HG03097 (cell line): ENCODE results near the gene GAL3ST2.
A peak's percentile ranks its signal among the peaks of the same experiment; 100 is the strongest.
"Not testable (repeated sequence)": the region's sequence is repeated elsewhere in the genome, so short reads cannot be mapped to it uniquely, and the experiment has no call there.

Experiments used
- ATAC-seq: cut with Tn5 transposase; IDR thresholded peaks from one replicate; pipeline ENCODE4 v1.9.1; 2021; ENCODE audit not compliant: unreplicated experiment, low FRiP score

The GAL3ST2 gene

GRCh38 chr2:241776336-241777169, at the start of gene GAL3ST2:
TSS of gene GAL3ST2 (plus strand) at chr2:241776822. CDS start at chr2:241776956, 134 bp downstream.
- no peak for ATAC-seq

DNA sequence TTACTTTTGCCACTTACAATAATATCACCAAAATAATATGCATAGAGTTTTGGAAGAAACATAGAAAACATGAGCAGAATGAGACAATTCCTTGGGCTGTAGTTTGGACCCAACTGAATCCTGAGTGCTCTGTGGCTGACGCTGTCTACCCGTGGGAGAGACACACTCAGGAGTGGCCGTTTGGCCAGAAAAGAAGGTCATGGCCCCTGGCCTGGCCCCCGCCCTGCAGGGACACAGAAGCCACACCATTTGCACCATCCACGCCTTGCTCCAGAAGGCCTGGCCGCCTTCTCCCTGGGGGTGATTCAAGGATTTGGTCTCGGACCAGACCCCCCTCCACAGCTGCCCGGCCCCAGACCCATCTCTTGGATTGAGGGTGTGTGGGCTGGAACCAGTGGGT, 48.6 kb upstream of the GAL3ST2 start:
- ATAC-seq: no peak

DNA sequence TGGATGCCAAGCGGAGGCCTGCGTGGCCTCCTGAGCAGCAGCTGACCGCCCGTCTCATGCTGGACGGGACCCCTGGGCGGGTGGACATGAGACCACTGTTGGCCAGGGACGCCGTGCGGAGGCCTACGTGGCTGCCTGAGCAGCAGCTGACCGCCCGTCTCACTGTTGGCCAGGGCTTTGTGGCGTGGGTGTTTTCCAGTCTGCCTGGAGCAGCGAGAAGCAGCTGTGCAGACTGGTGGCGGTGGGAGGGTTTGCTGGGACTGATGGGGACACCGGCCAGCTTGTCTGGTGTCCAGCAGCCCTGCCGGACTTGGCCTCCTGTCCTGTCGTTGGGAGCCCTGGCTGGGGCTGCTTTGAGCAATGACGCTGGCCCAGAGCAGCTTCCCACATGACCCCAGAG, 48.0 kb upstream of the GAL3ST2 start:
- no peak for ATAC-seq

DNA sequence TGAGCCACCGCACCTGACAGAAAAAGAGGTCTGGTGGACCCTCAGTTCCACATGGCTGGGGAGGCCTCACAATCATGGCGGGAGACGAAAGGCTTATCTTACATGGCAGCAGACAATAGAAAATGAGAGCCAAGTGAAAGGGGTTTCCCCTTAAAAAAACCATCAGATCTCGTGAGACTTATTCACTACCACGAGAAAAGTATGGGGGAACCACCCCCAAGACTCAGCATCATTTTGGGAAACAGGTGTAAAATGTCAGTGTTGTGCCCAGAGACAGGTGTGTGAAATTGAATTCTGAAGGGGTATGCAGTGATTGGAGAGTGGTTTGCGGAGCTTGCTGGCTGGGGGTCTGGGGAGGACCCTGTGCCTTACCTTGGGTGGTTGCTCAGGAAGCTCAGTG, 46.8 kb upstream of the GAL3ST2 start:
- ATAC-seq: no peak

DNA sequence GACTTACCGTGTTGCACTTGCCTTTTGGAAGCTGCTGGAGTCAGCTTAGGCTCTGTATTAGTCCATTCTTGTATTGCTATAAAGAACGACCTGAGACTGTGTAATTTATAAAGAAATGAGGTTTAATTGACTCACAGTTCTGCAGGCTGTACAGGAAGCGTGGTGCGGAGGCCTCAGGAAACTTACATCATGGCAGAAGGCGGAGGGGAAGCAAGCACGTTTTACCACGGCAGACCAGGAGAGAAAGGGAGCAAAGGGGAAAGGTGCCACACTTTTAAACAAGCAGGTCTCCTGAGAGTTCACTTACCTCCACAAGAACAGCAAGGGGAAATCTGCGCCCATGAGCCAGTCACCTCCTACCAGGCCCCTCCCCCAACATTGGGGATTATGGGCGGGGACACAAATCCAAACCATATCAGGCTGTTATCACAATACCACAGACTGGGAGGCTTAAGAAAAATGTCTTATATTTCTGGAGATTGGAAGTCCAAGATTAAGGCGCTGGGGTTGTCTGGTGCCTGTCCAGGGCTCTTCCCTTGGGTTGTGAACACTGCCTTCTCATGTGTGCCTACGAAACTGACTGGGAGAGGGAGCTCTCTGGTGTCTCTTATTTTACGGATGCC, 45.8 kb upstream of the GAL3ST2 start:
- no peak for ATAC-seq

DNA sequence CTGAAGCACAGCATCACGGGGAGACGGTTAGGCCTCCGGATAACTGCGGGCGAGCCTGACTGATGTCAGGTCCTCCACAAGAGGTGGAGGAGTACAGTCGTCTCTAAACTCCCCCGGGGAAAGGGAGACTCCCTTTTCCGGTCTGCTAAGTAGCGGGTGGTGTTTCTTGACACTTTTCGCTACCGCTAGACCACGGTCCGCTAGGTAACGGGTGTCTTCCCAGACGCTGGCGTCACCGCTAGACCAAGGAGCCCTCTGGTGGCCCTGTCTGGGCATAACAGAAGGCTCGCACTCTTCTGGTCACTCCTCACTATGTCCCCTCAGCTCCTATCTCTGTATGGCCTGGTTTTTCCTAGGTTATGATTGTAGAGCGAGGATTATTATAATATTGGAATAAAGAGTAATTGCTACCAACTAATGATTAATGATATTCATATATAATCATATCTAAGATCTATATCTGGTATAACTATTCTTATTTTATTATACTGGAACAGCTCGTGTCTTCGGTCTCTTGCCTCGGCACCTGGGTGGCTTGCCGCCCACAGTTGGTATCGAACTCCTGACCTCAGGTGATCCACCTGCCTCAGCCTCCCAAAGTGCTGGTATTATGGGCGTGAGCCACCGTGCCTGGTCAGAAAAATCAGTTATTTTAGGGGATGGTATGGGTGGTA, 44.0 kb upstream of the GAL3ST2 start:
- not testable (repeated sequence) for ATAC-seq

- ATAC-seq: no peak
These were observed 43.0 kb upstream of the GAL3ST2 start for GRCh38 chr2:241733391-241734207.

DNA sequence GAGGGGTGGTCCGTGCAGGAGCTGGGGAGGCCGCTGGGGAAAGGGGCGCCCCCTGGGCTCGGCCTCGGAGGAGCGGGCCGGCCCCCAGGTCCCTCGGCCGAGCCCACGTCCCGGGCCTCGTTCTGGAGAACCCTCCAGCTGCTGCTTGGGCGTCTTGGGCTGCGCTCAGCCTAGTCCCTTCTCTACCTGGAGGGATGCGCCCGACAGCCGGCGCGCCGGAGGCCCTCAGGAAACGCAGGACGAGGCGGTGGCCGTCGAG, 42.5 kb upstream of the GAL3ST2 start:
- ATAC-seq: no peak

DNA sequence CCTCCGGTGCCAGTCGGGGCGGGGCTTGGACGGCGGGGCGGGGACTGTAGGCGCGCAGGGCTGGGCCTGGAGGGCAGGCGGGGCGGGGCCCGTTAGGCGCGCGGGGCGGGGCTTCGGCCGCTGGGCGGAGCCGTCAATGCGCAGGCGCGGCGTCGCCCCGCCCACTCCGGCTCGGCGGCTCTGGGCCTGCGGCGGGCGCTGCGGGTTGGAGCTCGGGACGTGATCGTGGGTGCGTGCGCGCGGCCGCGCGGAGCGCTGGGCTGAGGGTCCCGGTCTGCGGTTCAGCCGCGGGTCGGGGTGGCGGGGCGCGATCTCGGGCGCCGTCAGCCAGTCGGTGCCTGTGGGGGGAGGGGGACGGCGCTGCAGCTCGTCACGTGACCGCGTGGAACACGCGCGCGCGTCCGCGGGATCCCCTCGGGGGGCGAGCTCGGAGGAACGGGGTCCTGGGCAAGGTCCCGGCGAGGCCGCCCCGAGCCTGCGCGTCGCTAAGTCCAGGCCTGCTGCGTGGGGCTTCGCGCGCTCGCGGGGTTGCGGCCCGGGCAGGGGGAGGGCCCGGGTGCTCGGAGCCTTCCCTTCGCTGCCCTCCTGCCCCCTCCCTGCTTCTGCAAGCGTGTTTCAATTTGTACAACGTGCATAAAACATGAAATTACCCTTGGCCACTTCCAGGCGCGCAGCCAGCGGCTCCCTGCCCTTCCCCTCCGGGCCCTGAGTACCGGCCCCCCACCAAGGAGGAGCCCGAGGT, 42.0 kb upstream of the GAL3ST2 start, which contains the start of gene D2HGDH:
Gene D2HGDH (plus strand): TSS at position 164 of the 742 bp plus-strand sequence. CDS start 595 bp downstream, outside the sequence.
- peak; percentile 68 for ATAC-seq

GRCh38 chr2:241736111-241736510, 40.5 kb upstream of the GAL3ST2 start:
- ATAC-seq: no peak

DNA sequence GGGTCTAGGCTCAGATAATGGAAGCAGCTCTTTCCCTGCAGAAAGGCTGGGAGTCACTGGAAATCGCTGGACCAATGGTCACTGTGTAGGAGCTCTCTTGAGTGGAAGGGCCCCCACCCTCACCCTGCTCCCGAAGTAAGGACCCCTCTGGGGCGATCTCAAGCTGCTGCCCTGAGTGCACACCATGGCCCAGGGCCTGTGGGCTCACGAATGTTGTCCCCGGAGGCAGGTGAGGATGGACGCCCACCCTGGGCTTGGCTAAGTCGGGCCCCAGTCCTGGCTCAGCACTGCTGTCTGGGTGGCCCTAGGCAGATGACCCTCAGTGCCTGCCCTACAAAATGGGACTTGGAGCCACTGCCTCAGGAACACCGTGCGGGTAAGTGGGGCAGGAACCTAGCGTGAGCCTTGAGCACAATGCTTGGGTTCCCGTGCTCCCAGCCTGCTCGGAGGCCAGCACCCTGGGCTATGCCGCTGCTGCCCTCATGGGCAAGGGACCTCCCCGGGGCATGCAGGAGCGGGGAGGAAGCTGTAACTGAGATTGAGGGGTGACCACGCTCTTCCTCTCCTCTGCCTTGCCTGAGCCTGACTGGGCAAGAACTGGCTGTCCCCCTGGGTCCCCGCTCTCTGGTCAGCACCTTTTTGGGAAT, 38.5 kb upstream of the GAL3ST2 start:
- no peak for ATAC-seq

DNA sequence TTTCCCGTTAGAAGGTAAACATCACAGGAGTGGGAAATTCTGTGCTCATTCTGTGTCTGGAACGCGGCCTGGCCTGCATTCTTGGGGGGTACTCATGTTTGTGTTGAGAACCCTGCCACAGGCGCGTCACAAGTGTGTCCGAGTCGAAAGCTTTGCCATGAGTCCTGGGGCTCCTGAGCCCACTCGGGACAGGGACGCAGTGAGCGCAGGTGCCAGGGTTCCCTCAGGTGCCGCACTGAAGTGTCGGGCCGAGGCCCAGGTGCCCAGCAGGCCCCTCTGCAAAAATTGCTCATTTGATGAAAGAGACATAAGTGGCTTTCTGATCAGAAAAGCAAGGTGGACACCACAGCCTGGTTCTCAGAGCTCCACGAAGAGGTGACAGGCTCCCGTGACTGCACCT, 37.4 kb upstream of the GAL3ST2 start:
- no peak for ATAC-seq

DNA sequence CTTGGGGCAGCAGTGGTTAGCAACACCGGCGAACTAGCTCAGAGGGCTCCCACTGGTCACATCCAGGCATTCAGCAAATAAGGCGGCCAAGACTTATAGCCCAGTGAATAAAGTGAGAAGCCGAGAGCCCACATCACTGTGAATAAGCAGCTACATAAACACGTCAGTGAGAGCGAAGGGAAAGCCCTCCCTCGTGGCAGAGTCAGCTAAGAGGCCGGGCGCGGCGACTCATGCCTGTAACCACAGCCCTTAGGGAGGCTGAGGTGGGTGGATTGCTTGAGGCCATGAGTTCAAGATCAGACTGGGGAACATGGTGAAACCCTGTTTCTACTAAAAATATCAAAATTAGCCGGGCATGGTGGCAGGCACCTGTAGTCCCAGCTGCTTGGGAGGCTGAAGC, 37.0 kb upstream of the GAL3ST2 start:
- no peak for ATAC-seq

DNA sequence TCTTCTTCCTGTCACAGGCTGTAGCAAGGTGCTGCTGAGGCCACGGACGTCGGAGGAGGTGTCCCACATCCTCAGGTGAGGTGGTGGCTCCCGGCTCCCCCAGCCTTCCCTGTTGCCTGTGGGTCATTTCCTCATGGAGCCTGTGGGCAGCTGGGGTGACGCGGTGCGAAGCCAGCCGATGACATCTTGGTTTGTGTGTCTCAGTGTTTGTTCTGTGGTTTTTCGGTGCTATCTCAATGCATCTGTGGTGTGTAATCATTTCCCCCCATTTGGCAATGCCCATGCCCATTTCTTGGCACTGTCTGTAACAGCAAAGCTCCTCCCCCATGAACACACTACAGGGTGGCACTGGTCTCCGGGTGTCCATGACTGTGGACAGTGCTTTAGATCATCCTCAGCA, 35.6 kb upstream of the GAL3ST2 start:
- no peak for ATAC-seq

GRCh38 chr2:241742320-241742939, 34.2 kb upstream of the GAL3ST2 start:
- ATAC-seq: no peak

GRCh38 chr2:241743008-241743407, 33.6 kb upstream of the GAL3ST2 start:
- ATAC-seq: not testable (repeated sequence)

GRCh38 chr2:241743620-241744019, 33.0 kb upstream of the GAL3ST2 start:
- ATAC-seq: no peak

- no peak for ATAC-seq
These were observed 32.4 kb upstream of the GAL3ST2 start for GRCh38 chr2:241744028-241744754.

DNA sequence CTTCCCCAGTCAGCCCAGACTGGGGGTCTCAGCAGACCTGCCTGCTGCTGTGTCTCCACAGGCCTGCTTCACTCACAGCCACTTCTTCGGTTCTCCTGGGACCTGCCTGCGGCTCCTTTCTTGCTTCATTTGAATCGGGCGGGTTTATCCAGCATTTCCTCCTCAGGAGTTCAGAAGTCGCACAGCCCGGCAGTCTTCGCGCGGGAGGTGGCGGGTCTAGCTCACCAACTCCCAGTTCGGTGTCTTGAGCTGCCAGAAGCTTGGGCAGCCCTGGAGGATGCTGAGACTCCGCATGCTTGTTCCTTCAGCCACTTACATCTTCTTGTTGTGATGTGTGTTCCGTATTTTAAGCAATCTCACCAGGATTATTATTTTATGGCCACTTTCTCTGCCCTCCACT, 31.3 kb upstream of the GAL3ST2 start:
- no peak for ATAC-seq
